Measurements from ENCODE around the gene PGLYRP2. TPM values are rescaled to one million over a fixed set of nuclear protein-coding genes. Genes with fewer than 3 reads are reported as not detected.

PGLYRP2 gene
- total and polyA plus RNA-seq, 2 of the 13 experiments (the other 11 are each of a cell fraction or from before 2014, with no cell fraction given): 0.04 to 1.0 TPM

GRCh38 chr19:15436826-15437110, 42.5 kb downstream of the PGLYRP2 start (continued):
- no peak for TF ChIP-seq TBP (CRISPR knock-in tag; IDR thresholded peaks at IDR 0.05)
- no peak for TF ChIP-seq ZNF841 (CRISPR knock-in tag; IDR thresholded peaks at IDR 0.05; ENCODE audit: borderline replicate concordance)

GRCh38 chr19:15436012-15436825, 43.1 kb downstream of the PGLYRP2 start:
- in situ Hi-C loops (cut with HindIII; ENCODE audit: extremely low pct_ligation_motif_present, low pct_unique_long_range_greater_than_20kb) (no loop called here), intact Hi-C loops (cut with micrococcal nuclease; ENCODE audit: unreplicated experiment) (no loop called here)
- no peak overlapping the region for H3K9ac ChIP-seq (ENCODE audit: insufficient read depth, low read depth, low read length)
- H3K27ac ChIP-seq (ENCODE audit: extremely low read length, insufficient read depth, low read length): no peak overlapping the region
- WGBS (ENCODE audit: low lambda C conversion rate): 93% methylated on average over 9 of the region's 10 CpGs
- peaks cover 9% of the 10 kb centered on the region for H3K79me2 ChIP-seq (ENCODE audit: insufficient read depth, low read length)
- ChIA-PET CTCF (ENCODE audit: low intra/inter-chr PET ratio, low total read pairs) (no interaction called here), POLR2A (no interaction called here)
- DNase-seq (ENCODE audit: low spot score): no peak
- no TSS peak for BruUV-seq (replicated peaks)
- no peaks in the 10 kb centered on the region; a peak in 1 of 5 replicates for H3K27me3 ChIP-seq (ENCODE audit: control insufficient read depth in 1 of 2, insufficient read depth in 2 of 2, low read length in 2 of 2)
- ATAC-seq: no peak
- H3K36me3 ChIP-seq (replicated peaks in 1 of 2; ENCODE audit: control insufficient read depth in 1 of 2, insufficient read depth in 2 of 2, low read length in 2 of 2): no peaks in the 10 kb centered on the region
- H4K20me1 ChIP-seq (ENCODE audit: insufficient read depth, low read length): no peaks in the 10 kb centered on the region
- H3K4me1 ChIP-seq (ENCODE audit: insufficient read depth, low read length): peaks cover 45% of the 10 kb centered on the region
- H3K4me3 ChIP-seq (replicated peaks in 1 of 3; ENCODE audit: insufficient read depth in 1 of 3, low read depth in 2 of 3, low read length in 3 of 3): no peak overlapping the region
- no peaks in the 10 kb centered on the region for H3K9me3 ChIP-seq (ENCODE audit: low read length)
- no peak overlapping the region for H3K4me2 ChIP-seq (ENCODE audit: low read depth, low read length)
- TF ChIP-seq RORA (CRISPR knock-in tag; IDR thresholded peaks at IDR 0.05): no peak
- no peak for TF ChIP-seq ZNF234 (CRISPR knock-in tag; conservative IDR thresholded peaks at IDR 0.05)
- no peak overlapping the region for H2AFZ ChIP-seq (ENCODE audit: low read length)
- FAIRE-seq: no peak

- Histone ChIP-seq H3K9ac (ENCODE audit: insufficient read depth, low read depth, low read length) (peak overlapping the region; percentile 77; the same call in 1 of the 2 replicates), H3K36me3 (replicated peaks in 1 of 2; ENCODE audit: control insufficient read depth in 1 of 2, insufficient read depth in 2 of 2, low read length in 2 of 2) (peaks cover 2 to 4% of the 10 kb centered on the region in 2 experiments; a peak in 2 of 5 replicates), H3K4me3 (replicated peaks in 1 of 3; ENCODE audit: insufficient read depth in 1 of 3, low read depth in 2 of 3, low read length in 3 of 3) (peak overlapping the region; percentile 64 to 88 (median 85); a peak in 4 of 6 replicates), H3K9me3 (ENCODE audit: low read length) (no peaks in the 10 kb centered on the region), H3K27ac (ENCODE audit: extremely low read length, insufficient read depth, low read length) (no peak overlapping the region), H3K79me2 (ENCODE audit: insufficient read depth, low read length) (peaks cover 24% of the 10 kb centered on the region), H3K4me1 (ENCODE audit: insufficient read depth, low read length) (peaks cover 46% of the 10 kb centered on the region), H4K20me1 (ENCODE audit: insufficient read depth, low read length) (no peaks in the 10 kb centered on the region), H3K27me3 (ENCODE audit: control insufficient read depth in 1 of 2, insufficient read depth in 2 of 2, low read length in 2 of 2) (no peaks in the 10 kb centered on the region; a peak in 2 of 5 replicates), H3K4me2 (ENCODE audit: low read depth, low read length) (peak overlapping the region; percentile 76), H2AFZ (ENCODE audit: low read length) (no peak overlapping the region)
- TF ChIP-seq ZSCAN29 (CRISPR knock-in tag; conservative IDR thresholded peaks at IDR 0.05) (no peak), TOPORS (CRISPR knock-in tag; IDR thresholded peaks at IDR 0.05) (no peak), ZNF605 (CRISPR knock-in tag; IDR thresholded peaks at IDR 0.05) (no peak), NFE2L1 (CRISPR knock-in tag; IDR thresholded peaks at IDR 0.05; ENCODE audit: borderline replicate concordance) (no peak), ZNF644 (CRISPR knock-in tag; IDR thresholded peaks at IDR 0.05; ENCODE audit: low read depth) (no peak), RFXANK (CRISPR knock-in tag; IDR thresholded peaks at IDR 0.05) (no peak), ZBTB4 (CRISPR knock-in tag; IDR thresholded peaks at IDR 0.05; ENCODE audit: borderline replicate concordance) (no peak), ZNF121 (CRISPR knock-in tag; IDR thresholded peaks at IDR 0.05) (no peak)
- intact Hi-C loops (cut with micrococcal nuclease; ENCODE audit: unreplicated experiment) (loop anchor here (5.0 kb wide), 1 partner anchor 124 kb away; no protein-coding TSS in a partner anchor), in situ Hi-C loops (cut with HindIII; ENCODE audit: extremely low pct_ligation_motif_present, low pct_unique_long_range_greater_than_20kb) (no loop called here)
- DNase-seq (ENCODE audit: low spot score) (no peak), ATAC-seq (no peak), FAIRE-seq (no peak)
- ChIA-PET CTCF (ENCODE audit: low intra/inter-chr PET ratio, low total read pairs) (no interaction called here), POLR2A (interaction anchor here (1.4 to 2.4 kb wide), 4 partner anchors 15 to 118 kb away, joined by 3 to 34 read pairs (median 6); partner anchors contain the start of genes AKAP8 and AKAP8L)
- no TSS peak for BruUV-seq (replicated peaks)
- 65% methylated on average over 8 of the region's 8 CpGs for WGBS (ENCODE audit: low lambda C conversion rate)
Measured at GRCh38 chr19:15433519-15434069, 45.7 kb downstream of the PGLYRP2 start.
